Liver (tissue), 9 donors: ENCODE results near the gene NSUN2. TPM values are rescaled to one million over a fixed set of nuclear protein-coding genes. Genes with fewer than 3 reads are reported as not detected.

Source experiments
- DNase-seq: peaks from one replicate; pipeline ENCODE4 v3.0.0-alpha.2; 2017; ENCODE audit warnings: low spot score
- H3K27ac ChIP-seq, 2 donors: one replicate each; pipeline ENCODE4 v1.7.0; 2013; ENCODE audit warnings: inconsistent platforms in 2 of 2, low read length in 2 of 2, control low read depth in 1 of 2, low read depth in 1 of 2, mild to moderate bottlenecking in 1 of 2
- H3K27me3 ChIP-seq, 4 donors: one replicate each; pipeline versions ENCODE4 v1.6.1 to v1.7.0; 2013; ENCODE audit warnings: low read length in 3 of 4, inconsistent platforms in 1 of 4, mild to moderate bottlenecking in 1 of 4, moderate library complexity in 1 of 4; ENCODE audit not compliant: control insufficient read depth in 4 of 4, insufficient read depth in 4 of 4
- H3K36me3 ChIP-seq, 4 donors: one replicate each; pipeline versions ENCODE4 v1.6.1 to v1.7.0; 2013; ENCODE audit warnings: low read length in 3 of 4, mild to moderate bottlenecking in 3 of 4, low read depth in 1 of 4, moderate library complexity in 1 of 4; ENCODE audit not compliant: control insufficient read depth in 4 of 4, insufficient read depth in 3 of 4
- H3K4me1 ChIP-seq, 4 donors: one replicate each; pipeline versions ENCODE4 v1.6.1 to v1.7.0; 2013; ENCODE audit warnings: low read length in 3 of 4, mild to moderate bottlenecking in 3 of 4, moderate library complexity in 1 of 4; ENCODE audit not compliant: control insufficient read depth in 4 of 4, insufficient read depth in 4 of 4
- H3K4me3 ChIP-seq, 3 donors: one replicate each; pipeline versions ENCODE4 v1.6.1 to v1.7.0; 2013; ENCODE audit warnings: low read length in 3 of 3, control low read depth in 1 of 3, low read depth in 1 of 3, mild to moderate bottlenecking in 1 of 3
- H3K9ac ChIP-seq, 2 donors: one replicate each; pipeline ENCODE4 v1.7.0; 2013; ENCODE audit warnings: low read length in 2 of 2, mild to moderate bottlenecking in 2 of 2, moderate library complexity in 2 of 2, control low read depth in 1 of 2, low read depth in 1 of 2
- H3K9me3 ChIP-seq, 4 donors: one replicate each; pipeline versions ENCODE4 v1.6.1 to v1.7.0; 2013; ENCODE audit warnings: low read length in 3 of 4; ENCODE audit not compliant: control insufficient read depth in 4 of 4
- EGR1 ChIP-seq, 2 donors: IDR thresholded peaks; 2 replicates each; pipeline ENCODE4 v1.6.1; 2016 to 2018; ENCODE audit warnings: antibody characterized with exemption in 2 of 2, low read depth in 2 of 2
- FOXA1 ChIP-seq: IDR thresholded peaks from 2 replicates; pipeline ENCODE4 v1.6.1; 2016; ENCODE audit warnings: antibody characterized with exemption
- FOXA2 ChIP-seq: IDR thresholded peaks from 2 replicates; pipeline ENCODE4 v1.6.1; 2016; ENCODE audit warnings: antibody characterized with exemption
- GABPA ChIP-seq, 2 donors: IDR thresholded peaks in 1 of 2; conservative IDR thresholded peaks in 1 of 2; 2 replicates each; pipeline ENCODE4 v1.6.1; 2016; ENCODE audit warnings: antibody characterized with exemption in 2 of 2, mild to moderate bottlenecking in 1 of 2, moderate library complexity in 1 of 2
- HNF4A ChIP-seq, 2 donors: conservative IDR thresholded peaks; 2 replicates each; pipeline ENCODE4 v1.6.1; 2016; ENCODE audit warnings: antibody characterized with exemption in 2 of 2, mild to moderate bottlenecking in 2 of 2
- HNF4G ChIP-seq: IDR thresholded peaks from 2 replicates; pipeline ENCODE4 v1.6.1; 2016; ENCODE audit warnings: antibody characterized with exemption
- JUND ChIP-seq, 2 donors: IDR thresholded peaks; 2 replicates each; pipeline ENCODE4 v1.6.1; 2016; ENCODE audit warnings: antibody characterized with exemption in 2 of 2
- NR2F2 ChIP-seq: IDR thresholded peaks from 2 replicates; pipeline ENCODE4 v1.6.1; 2016; ENCODE audit warnings: antibody characterized with exemption
- RAD21 ChIP-seq, 2 donors: IDR thresholded peaks; 2 replicates each; pipeline ENCODE4 v1.6.1; 2016; ENCODE audit warnings: antibody characterized with exemption in 2 of 2, mild to moderate bottlenecking in 2 of 2
- RXRA ChIP-seq, 2 donors: IDR thresholded peaks; 2 replicates each; pipeline ENCODE4 v1.6.1; 2017 to 2018; ENCODE audit warnings: antibody characterized with exemption in 2 of 2, mild to moderate bottlenecking in 1 of 2
- SP1 ChIP-seq: IDR thresholded peaks from 2 replicates; pipeline ENCODE4 v1.6.1; 2018; ENCODE audit warnings: antibody characterized with exemption, mild to moderate bottlenecking
- TAF1 ChIP-seq: conservative IDR thresholded peaks from 2 replicates; pipeline ENCODE4 v1.6.1; 2016; ENCODE audit warnings: antibody characterized with exemption, mild to moderate bottlenecking
- YY1 ChIP-seq: IDR thresholded peaks from 2 replicates; pipeline ENCODE4 v1.6.1; 2016; ENCODE audit warnings: antibody characterized with exemption, mild to moderate bottlenecking
- WGBS: extraction: QIAGEN DNeasy Blood & Tissue Kit; methylation state at CpG from one replicate; pipeline ENCODE4 v1.1.7; 2013; 5-methylcytosine and 5-hydroxymethylcytosine counted together
- polyA plus RNA-seq, 2 donors: library from polyadenylated mRNA; stranded (reverse) in 1 of 2; unstranded in 1 of 2; fragments of 200-250 nt in 1 of 2; fragments of >200 nt in 1 of 2; fragmentation: Nextera tagmentation in 1 of 2; extraction: Ambion mirVana in 1 of 2; gene quantifications; one replicate each; pipeline versions ENCODE4 v1.2.1 to v1.2.3, GENCODE V29; 2013 to 2015
- total RNA-seq, 2 donors: library from RNA; depleted of rRNA; stranded (reverse); fragments of >200 nt; gene quantifications; one replicate each; pipeline ENCODE4 v1.2.3, GENCODE V29; 2014
- TF ChIP-seq, protein P1 (sequence below): IDR thresholded peaks from 2 replicates; pipeline ENCODE4 v1.6.1; 2016; ENCODE audit warnings: antibody characterized with exemption
- TF ChIP-seq, protein P2 (sequence below): IDR thresholded peaks from 2 replicates; pipeline ENCODE4 v1.6.1; 2016; ENCODE audit warnings: antibody characterized with exemption
- TF ChIP-seq, protein P3 (sequence below): IDR thresholded peaks from 2 replicates; pipeline ENCODE4 v1.6.1; 2016; ENCODE audit warnings: antibody characterized with exemption, mild to moderate bottlenecking
- TF ChIP-seq, protein P4 (sequence below): fragments of 150-350 bp; IDR thresholded peaks from 2 replicates; pipeline ENCODE4 v1.5.1; 2017; ENCODE audit warnings: improper control_type of control experiment, low read depth, low read length; ENCODE audit not compliant: missing input control
- TF ChIP-seq, protein P5 (sequence below): IDR thresholded peaks from 2 replicates; pipeline ENCODE4 v1.6.1; 2016; ENCODE audit warnings: antibody characterized with exemption
- donor health status: healthy.
- donor health status: healthy.
- donor health status: healthy.
- donor health status: healthy.
- donor health status: healthy.

NSUN2 gene
- total and polyA plus RNA-seq, 4 donors: 26.9 to 52.2 (median 28.1) TPM

DNA sequence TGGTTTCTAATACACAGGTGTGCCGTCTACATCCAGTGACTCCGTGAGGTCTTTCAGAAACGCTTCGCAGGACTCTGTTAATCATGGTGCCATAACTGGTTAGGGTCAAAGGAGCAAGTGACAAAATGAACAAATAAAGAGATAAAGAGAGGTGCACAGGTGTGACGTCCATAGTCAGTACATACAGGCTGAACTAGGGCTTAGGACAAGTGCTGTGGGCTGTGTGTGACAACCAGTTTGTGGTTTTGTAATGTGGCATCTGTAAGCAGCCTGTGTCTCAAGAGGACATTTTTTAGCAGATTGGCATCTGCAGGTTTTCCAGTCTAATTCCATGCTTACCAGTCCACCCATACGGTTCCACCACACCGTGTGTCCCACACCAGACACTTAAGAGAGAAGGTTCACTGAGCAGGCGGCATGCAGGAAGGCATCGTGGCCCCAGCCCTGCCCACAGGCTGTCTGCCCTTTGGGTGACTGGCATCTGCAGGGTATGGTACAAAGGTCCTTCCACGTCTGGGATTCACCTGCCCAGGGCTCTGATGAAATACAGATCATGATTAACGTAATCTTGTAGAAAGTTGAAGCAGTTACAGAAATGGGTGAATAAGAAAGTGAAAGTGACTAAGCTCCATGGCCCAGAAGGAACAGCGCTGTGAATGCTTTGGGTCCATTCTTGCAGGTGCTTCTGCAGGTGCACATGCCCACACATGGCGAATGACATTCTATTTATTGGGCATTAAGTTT lies 27.3 kb upstream of the NSUN2 start:
- H3K4me3 ChIP-seq: no peak overlapping the region
- peak overlapping the region; percentile 83 to 92 for H3K27ac ChIP-seq
- H3K9me3 ChIP-seq: peaks cover 0 to 6% (median under 1%) of the 10 kb centered on the region in 4 donors
- peaks cover 0 to 14% (median 6%) of the 10 kb centered on the region in 4 donors for H3K4me1 ChIP-seq
- 54% methylated on average over 13 of the region's 13 CpGs for WGBS
- no peak for DNase-seq
- H3K36me3 ChIP-seq: peaks cover 0 to 37% (median 33%) of the 10 kb centered on the region in 4 donors
- TF ChIP-seq FOXA2 (peak; percentile 30), HNF4G (peak; percentile 99), RAD21 (IDR thresholded peaks at IDR 0.05) (peak; percentile 55 to 60), YY1 (peak; percentile 90), HNF4A (conservative IDR thresholded peaks at IDR 0.05) (peak; percentile 97 to 98), GABPA (IDR thresholded peaks at IDR 0.05 in 1 of 2, conservative IDR thresholded peaks at IDR 0.05 in 1 of 2) (peak in 1 of 2 donors; percentile 67), SP1 (peak; percentile 97), FOXA1 (peak; percentile 43), TAF1 (no peak), JUND (IDR thresholded peaks at IDR 0.05) (peak; percentile 64 to 81), NR2F2 (no peak), RXRA (IDR thresholded peaks at IDR 0.05) (peak; percentile 93 to 98), EGR1 (IDR thresholded peaks at IDR 0.05; ENCODE audit: low read depth in 2 of 2) (peak; percentile 22 to 56)
- TF ChIP-seq, protein P1, sequence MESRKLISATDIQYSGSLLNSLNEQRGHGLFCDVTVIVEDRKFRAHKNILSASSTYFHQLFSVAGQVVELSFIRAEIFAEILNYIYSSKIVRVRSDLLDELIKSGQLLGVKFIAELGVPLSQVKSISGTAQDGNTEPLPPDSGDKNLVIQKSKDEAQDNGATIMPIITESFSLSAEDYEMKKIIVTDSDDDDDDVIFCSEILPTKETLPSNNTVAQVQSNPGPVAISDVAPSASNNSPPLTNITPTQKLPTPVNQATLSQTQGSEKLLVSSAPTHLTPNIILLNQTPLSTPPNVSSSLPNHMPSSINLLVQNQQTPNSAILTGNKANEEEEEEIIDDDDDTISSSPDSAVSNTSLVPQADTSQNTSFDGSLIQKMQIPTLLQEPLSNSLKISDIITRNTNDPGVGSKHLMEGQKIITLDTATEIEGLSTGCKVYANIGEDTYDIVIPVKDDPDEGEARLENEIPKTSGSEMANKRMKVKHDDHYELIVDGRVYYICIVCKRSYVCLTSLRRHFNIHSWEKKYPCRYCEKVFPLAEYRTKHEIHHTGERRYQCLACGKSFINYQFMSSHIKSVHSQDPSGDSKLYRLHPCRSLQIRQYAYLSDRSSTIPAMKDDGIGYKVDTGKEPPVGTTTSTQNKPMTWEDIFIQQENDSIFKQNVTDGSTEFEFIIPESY: peak; percentile 83
- TF ChIP-seq, protein P2, sequence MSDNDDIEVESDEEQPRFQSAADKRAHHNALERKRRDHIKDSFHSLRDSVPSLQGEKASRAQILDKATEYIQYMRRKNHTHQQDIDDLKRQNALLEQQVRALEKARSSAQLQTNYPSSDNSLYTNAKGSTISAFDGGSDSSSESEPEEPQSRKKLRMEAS: peak; percentile 98
- TF ChIP-seq, protein P3, sequence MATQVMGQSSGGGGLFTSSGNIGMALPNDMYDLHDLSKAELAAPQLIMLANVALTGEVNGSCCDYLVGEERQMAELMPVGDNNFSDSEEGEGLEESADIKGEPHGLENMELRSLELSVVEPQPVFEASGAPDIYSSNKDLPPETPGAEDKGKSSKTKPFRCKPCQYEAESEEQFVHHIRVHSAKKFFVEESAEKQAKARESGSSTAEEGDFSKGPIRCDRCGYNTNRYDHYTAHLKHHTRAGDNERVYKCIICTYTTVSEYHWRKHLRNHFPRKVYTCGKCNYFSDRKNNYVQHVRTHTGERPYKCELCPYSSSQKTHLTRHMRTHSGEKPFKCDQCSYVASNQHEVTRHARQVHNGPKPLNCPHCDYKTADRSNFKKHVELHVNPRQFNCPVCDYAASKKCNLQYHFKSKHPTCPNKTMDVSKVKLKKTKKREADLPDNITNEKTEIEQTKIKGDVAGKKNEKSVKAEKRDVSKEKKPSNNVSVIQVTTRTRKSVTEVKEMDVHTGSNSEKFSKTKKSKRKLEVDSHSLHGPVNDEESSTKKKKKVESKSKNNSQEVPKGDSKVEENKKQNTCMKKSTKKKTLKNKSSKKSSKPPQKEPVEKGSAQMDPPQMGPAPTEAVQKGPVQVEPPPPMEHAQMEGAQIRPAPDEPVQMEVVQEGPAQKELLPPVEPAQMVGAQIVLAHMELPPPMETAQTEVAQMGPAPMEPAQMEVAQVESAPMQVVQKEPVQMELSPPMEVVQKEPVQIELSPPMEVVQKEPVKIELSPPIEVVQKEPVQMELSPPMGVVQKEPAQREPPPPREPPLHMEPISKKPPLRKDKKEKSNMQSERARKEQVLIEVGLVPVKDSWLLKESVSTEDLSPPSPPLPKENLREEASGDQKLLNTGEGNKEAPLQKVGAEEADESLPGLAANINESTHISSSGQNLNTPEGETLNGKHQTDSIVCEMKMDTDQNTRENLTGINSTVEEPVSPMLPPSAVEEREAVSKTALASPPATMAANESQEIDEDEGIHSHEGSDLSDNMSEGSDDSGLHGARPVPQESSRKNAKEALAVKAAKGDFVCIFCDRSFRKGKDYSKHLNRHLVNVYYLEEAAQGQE: peak; percentile 84
- TF ChIP-seq, protein P4, sequence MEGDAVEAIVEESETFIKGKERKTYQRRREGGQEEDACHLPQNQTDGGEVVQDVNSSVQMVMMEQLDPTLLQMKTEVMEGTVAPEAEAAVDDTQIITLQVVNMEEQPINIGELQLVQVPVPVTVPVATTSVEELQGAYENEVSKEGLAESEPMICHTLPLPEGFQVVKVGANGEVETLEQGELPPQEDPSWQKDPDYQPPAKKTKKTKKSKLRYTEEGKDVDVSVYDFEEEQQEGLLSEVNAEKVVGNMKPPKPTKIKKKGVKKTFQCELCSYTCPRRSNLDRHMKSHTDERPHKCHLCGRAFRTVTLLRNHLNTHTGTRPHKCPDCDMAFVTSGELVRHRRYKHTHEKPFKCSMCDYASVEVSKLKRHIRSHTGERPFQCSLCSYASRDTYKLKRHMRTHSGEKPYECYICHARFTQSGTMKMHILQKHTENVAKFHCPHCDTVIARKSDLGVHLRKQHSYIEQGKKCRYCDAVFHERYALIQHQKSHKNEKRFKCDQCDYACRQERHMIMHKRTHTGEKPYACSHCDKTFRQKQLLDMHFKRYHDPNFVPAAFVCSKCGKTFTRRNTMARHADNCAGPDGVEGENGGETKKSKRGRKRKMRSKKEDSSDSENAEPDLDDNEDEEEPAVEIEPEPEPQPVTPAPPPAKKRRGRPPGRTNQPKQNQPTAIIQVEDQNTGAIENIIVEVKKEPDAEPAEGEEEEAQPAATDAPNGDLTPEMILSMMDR: no peak
- TF ChIP-seq, protein P5, sequence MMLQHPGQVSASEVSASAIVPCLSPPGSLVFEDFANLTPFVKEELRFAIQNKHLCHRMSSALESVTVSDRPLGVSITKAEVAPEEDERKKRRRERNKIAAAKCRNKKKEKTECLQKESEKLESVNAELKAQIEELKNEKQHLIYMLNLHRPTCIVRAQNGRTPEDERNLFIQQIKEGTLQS: peak; percentile 94
- H3K9ac ChIP-seq: no peak overlapping the region
- H3K27me3 ChIP-seq: no peaks in the 10 kb centered on the region
